Measurements from ENCODE around the gene TCF3.

The TCF3 gene

DNA sequence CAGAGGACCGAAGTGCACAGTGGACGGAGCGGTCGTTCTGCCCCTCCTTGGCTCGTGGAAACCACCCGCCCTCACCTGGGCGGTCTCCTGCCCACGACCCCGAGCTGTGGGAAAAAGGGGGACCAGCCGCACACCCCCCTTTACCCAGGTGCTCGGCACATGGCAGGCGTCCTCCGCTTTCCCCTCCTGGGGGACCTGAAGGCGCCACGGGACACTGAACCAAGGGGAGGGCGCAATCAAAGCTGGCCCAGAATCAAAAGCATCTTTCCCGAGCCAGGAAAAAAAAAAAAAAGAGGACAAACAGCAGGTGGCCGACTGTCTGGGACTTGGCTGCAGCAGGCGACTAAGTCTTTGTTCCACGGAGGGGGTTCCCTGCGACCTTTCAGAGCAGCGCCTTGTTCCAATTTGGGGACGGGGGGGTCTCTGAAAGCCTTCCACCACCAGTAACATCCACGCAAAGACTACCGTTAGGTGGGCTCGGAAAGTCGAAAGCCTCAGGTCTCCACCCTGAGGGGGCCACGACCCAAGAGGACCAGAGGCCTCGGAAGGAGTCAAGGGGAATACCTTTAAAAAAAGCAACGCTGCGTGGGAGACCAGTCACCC lies 60.9 kb downstream of the TCF3 start:
- no peaks in the 10 kb centered on the region for H3K9me3 ChIP-seq (ENCODE audit: control insufficient read depth, low read length)
- H3K4me3 ChIP-seq (ENCODE audit: extremely low read depth, insufficient read depth, low read length, poor library complexity, severe bottlenecking): peak overlapping the region; percentile 78
- H3K36me3 ChIP-seq (ENCODE audit: control insufficient read depth, insufficient read depth, low read length): peaks cover 18% of the 10 kb centered on the region
- 1 to 4% methylated on average over 15 to 24 of the region's 31 CpGs for WGBS, 2 experiments (ENCODE audit: insufficient coverage in 2 of 2)
- H3K4me1 ChIP-seq (ENCODE audit: control insufficient read depth, insufficient read depth, low read length, poor library complexity, severe bottlenecking): peaks cover 6% of the 10 kb centered on the region
- peak overlapping the region; percentile 99 for H3K27ac ChIP-seq (ENCODE audit: low read depth, low read length, severe bottlenecking)

DNA sequence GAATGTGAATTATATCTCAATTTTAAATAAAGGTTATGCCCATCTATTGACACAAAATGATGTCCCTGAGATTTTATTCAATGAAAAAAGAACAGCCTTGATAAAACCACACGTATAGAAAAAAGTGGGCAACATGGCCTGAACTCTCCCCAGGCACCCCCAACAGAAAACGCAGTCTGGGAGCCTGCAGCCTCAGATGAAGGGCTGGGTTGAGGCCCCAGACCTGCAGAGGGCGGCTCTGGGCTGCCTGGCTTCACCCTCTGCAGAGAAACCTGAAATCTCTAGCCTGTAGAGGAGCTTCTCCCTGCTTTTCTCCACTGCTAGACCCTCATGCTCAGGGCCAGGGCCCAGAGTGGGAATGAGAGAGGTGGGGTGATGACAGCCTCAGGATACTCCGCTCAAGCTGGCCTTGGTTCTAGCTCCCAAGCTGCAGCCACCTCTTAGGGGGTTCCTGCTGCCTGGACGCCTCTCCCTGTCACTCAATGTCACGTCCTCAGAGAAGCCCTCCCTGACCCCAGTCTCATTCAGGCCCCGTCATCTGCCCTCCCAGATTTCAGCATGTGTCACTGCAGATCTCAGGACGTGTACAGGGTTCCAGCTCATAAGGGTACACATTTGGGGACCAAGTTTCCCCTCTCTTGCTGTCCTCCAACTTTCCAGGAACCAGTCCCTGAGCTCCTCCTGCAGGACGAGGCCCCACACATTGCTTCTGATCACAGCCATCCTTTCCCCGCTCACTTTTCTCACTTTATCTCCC lies 61.6 kb downstream of the TCF3 start:
- WGBS, 2 experiments (ENCODE audit: insufficient coverage in 2 of 2): 37 to 41% methylated on average over 7 to 9 of the region's 10 CpGs
- H3K4me3 ChIP-seq (ENCODE audit: extremely low read depth, insufficient read depth, low read length, poor library complexity, severe bottlenecking): peak overlapping the region; percentile 78
- H3K36me3 ChIP-seq (ENCODE audit: control insufficient read depth, insufficient read depth, low read length): peaks cover 23% of the 10 kb centered on the region
- H3K27ac ChIP-seq (ENCODE audit: low read depth, low read length, severe bottlenecking): peak overlapping the region; percentile 99
- peaks cover 6% of the 10 kb centered on the region for H3K4me1 ChIP-seq (ENCODE audit: control insufficient read depth, insufficient read depth, low read length, poor library complexity, severe bottlenecking)
- H3K9me3 ChIP-seq (ENCODE audit: control insufficient read depth, low read length): no peaks in the 10 kb centered on the region

DNA sequence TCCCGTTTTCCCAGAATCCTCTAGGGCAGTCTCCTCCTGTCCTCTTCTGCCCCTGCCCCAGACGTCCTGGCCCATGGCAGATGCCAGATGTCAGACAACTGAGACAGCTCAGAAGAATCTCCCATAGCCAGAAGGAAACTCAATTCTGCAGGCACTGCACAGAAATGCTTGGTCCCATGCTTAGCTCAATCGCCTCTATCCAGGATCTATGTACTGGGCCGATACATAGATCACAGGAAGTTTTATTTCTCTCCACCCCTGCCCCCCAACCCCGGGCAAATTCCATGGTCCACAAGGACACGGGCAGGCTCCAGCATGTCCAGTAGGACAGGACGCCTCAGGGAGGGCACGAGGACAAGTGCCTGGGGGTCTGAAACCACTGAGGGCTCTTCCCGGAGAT lies 64.5 kb downstream of the TCF3 start:
- Histone ChIP-seq H3K36me3 (ENCODE audit: control insufficient read depth, insufficient read depth, low read length) (peaks cover 43% of the 10 kb centered on the region), H3K9me3 (ENCODE audit: control insufficient read depth, low read length) (no peaks in the 10 kb centered on the region), H3K27ac (ENCODE audit: low read depth, low read length, severe bottlenecking) (no peak overlapping the region), H3K4me1 (ENCODE audit: control insufficient read depth, insufficient read depth, low read length, poor library complexity, severe bottlenecking) (peaks cover 6% of the 10 kb centered on the region), H3K4me3 (ENCODE audit: extremely low read depth, insufficient read depth, low read length, poor library complexity, severe bottlenecking) (no peak overlapping the region)
- 94 to 95% methylated on average over 8 to 9 of the region's 9 CpGs for WGBS, 2 experiments (ENCODE audit: insufficient coverage in 2 of 2)

DNA sequence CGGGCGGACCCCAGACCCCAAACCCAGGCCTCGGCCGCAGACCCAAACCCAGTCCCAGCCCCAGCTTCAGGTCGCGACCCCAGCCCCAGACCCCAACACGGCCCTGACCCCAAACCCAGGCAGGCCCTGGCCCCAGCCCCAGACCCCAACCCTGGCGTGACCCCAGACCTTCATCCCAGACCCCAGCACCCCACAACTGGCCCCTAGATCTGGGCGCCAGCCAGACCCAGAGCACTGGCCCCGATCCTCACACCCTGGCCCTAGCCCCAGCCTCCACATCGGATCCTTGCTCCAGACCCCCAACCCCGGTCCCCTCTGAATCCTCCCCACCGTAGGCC lies 67.2 kb downstream of the TCF3 start:
- Histone ChIP-seq H3K4me3 (ENCODE audit: extremely low read depth, insufficient read depth, low read length, poor library complexity, severe bottlenecking) (no peak overlapping the region), H3K36me3 (ENCODE audit: control insufficient read depth, insufficient read depth, low read length) (peaks cover 69% of the 10 kb centered on the region), H3K4me1 (ENCODE audit: control insufficient read depth, insufficient read depth, low read length, poor library complexity, severe bottlenecking) (peaks cover 5% of the 10 kb centered on the region), H3K9me3 (ENCODE audit: control insufficient read depth, low read length) (no peaks in the 10 kb centered on the region), H3K27ac (ENCODE audit: low read depth, low read length, severe bottlenecking) (no peak overlapping the region)
- 97 to 100% methylated on average over 4 to 11 of the region's 13 CpGs for WGBS, 2 experiments (ENCODE audit: insufficient coverage in 2 of 2)

GRCh38 chr19:1584500-1585242 lies 67.7 kb downstream of the TCF3 start:
- H3K27ac ChIP-seq (ENCODE audit: low read depth, low read length, severe bottlenecking): no peak overlapping the region
- H3K36me3 ChIP-seq (ENCODE audit: control insufficient read depth, insufficient read depth, low read length): peaks cover 75% of the 10 kb centered on the region
- H3K4me1 ChIP-seq (ENCODE audit: control insufficient read depth, insufficient read depth, low read length, poor library complexity, severe bottlenecking): peaks cover 3% of the 10 kb centered on the region
- H3K9me3 ChIP-seq (ENCODE audit: control insufficient read depth, low read length): no peaks in the 10 kb centered on the region
- H3K4me3 ChIP-seq (ENCODE audit: extremely low read depth, insufficient read depth, low read length, poor library complexity, severe bottlenecking): no peak overlapping the region
- WGBS, 2 experiments (ENCODE audit: insufficient coverage in 2 of 2): 98 to 99% methylated on average over 58 to 86 of the region's 87 CpGs

DNA sequence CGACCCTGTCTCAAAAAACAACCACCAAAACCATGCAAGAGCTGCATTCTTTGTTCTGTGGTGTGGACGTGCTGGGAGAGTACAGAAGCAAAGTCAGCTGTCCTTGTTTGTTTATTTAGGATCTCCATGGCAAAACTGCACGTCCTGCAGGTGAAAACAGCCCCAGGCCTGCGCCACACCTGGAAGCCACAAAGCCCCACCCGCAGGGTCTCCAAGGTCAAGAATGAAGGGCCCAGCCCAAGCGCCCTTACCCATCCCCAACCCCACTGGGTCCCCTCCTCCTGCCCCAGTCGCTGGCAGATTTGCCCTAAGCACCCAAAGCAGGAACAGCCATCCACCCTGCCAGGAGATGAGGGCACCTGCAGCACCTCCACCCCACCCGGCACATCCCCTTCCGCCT lies 70.2 kb downstream of the TCF3 start:
- Histone ChIP-seq H3K36me3 (ENCODE audit: control insufficient read depth, insufficient read depth, low read length) (peaks cover 89% of the 10 kb centered on the region), H3K9me3 (ENCODE audit: control insufficient read depth, low read length) (no peaks in the 10 kb centered on the region), H3K4me1 (ENCODE audit: control insufficient read depth, insufficient read depth, low read length, poor library complexity, severe bottlenecking) (no peaks in the 10 kb centered on the region), H3K27ac (ENCODE audit: low read depth, low read length, severe bottlenecking) (no peak overlapping the region), H3K4me3 (ENCODE audit: extremely low read depth, insufficient read depth, low read length, poor library complexity, severe bottlenecking) (no peak overlapping the region)
- WGBS, 2 experiments (ENCODE audit: insufficient coverage in 2 of 2): 93 to 97% methylated on average over 8 to 9 of the region's 9 CpGs

DNA sequence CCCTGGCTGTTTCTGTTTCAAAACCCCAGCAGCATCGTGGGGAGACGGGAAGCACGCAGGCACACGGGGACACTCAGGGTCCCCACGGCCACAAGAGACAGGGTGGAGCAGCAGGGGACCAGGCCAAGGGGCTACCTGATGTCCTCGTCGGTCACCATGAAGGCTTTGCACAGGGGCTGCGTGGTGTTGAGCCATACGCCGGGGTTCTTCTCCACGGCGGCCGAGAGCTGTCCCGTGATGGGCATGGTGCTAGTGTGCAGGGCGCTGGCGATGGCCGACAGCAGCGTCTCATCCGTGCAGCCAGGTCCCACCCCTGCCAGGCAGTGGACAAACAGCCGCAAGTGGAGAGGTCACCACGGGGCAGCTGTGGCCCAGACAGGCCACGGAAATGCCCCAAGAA lies 71.5 kb downstream of the TCF3 start:
- Histone ChIP-seq H3K4me1 (ENCODE audit: control insufficient read depth, insufficient read depth, low read length, poor library complexity, severe bottlenecking) (no peaks in the 10 kb centered on the region), H3K36me3 (ENCODE audit: control insufficient read depth, insufficient read depth, low read length) (peaks cover 92% of the 10 kb centered on the region), H3K9me3 (ENCODE audit: control insufficient read depth, low read length) (no peaks in the 10 kb centered on the region), H3K27ac (ENCODE audit: low read depth, low read length, severe bottlenecking) (no peak overlapping the region), H3K4me3 (ENCODE audit: extremely low read depth, insufficient read depth, low read length, poor library complexity, severe bottlenecking) (no peak overlapping the region)
- 98% methylated on average over 21 to 22 of the region's 22 CpGs for WGBS, 2 experiments (ENCODE audit: insufficient coverage in 2 of 2)

GRCh38 chr19:1580382-1580781 lies 72.0 kb downstream of the TCF3 start:
- H3K36me3 ChIP-seq (ENCODE audit: control insufficient read depth, insufficient read depth, low read length): peaks cover 86% of the 10 kb centered on the region
- WGBS, 2 experiments (ENCODE audit: insufficient coverage in 2 of 2): 96% methylated on average over 20 of the region's 20 CpGs
- no peaks in the 10 kb centered on the region for H3K4me1 ChIP-seq (ENCODE audit: control insufficient read depth, insufficient read depth, low read length, poor library complexity, severe bottlenecking)
- H3K27ac ChIP-seq (ENCODE audit: low read depth, low read length, severe bottlenecking): no peak overlapping the region
- no peak overlapping the region for H3K4me3 ChIP-seq (ENCODE audit: extremely low read depth, insufficient read depth, low read length, poor library complexity, severe bottlenecking)
- no peaks in the 10 kb centered on the region for H3K9me3 ChIP-seq (ENCODE audit: control insufficient read depth, low read length)

GRCh38 chr19:1579222-1579621 lies 73.2 kb downstream of the TCF3 start:
- no peaks in the 10 kb centered on the region for H3K4me1 ChIP-seq (ENCODE audit: control insufficient read depth, insufficient read depth, low read length, poor library complexity, severe bottlenecking)
- no peaks in the 10 kb centered on the region for H3K9me3 ChIP-seq (ENCODE audit: control insufficient read depth, low read length)
- no peak overlapping the region for H3K27ac ChIP-seq (ENCODE audit: low read depth, low read length, severe bottlenecking)
- WGBS, 2 experiments (ENCODE audit: insufficient coverage in 2 of 2): 90 to 97% methylated on average over 14 to 20 of the region's 20 CpGs
- H3K36me3 ChIP-seq (ENCODE audit: control insufficient read depth, insufficient read depth, low read length): peaks cover 77% of the 10 kb centered on the region
- no peak overlapping the region for H3K4me3 ChIP-seq (ENCODE audit: extremely low read depth, insufficient read depth, low read length, poor library complexity, severe bottlenecking)

GRCh38 chr19:1577929-1578618 lies 74.3 kb downstream of the TCF3 start:
- no peak overlapping the region for H3K4me3 ChIP-seq (ENCODE audit: extremely low read depth, insufficient read depth, low read length, poor library complexity, severe bottlenecking)
- no peaks in the 10 kb centered on the region for H3K4me1 ChIP-seq (ENCODE audit: control insufficient read depth, insufficient read depth, low read length, poor library complexity, severe bottlenecking)
- H3K36me3 ChIP-seq (ENCODE audit: control insufficient read depth, insufficient read depth, low read length): peaks cover 65% of the 10 kb centered on the region
- WGBS, 2 experiments (ENCODE audit: insufficient coverage in 2 of 2): 94 to 96% methylated on average over 47 to 48 of the region's 49 CpGs
- no peaks in the 10 kb centered on the region for H3K9me3 ChIP-seq (ENCODE audit: control insufficient read depth, low read length)
- no peak overlapping the region for H3K27ac ChIP-seq (ENCODE audit: low read depth, low read length, severe bottlenecking)

Measured in mesodermal cell (in vitro differentiated cells).